WTC11 (cell line): ENCODE measurements around the gene NCBP2.

Experiments used
- CTCF ChIP-seq: fragments of 200-600 bp; IDR thresholded peaks from 2 replicates; pipeline ENCODE4 v1.8.0; 2022; ENCODE audit warnings: antibody characterized with exemption
- FOXP1 ChIP-seq: sonication (generic); formaldehyde crosslinking; IDR thresholded peaks from 2 replicates; pipeline ENCODE4 v1.8.0; 2022; ENCODE audit warnings: missing genetic modification reagents, mild to moderate bottlenecking, moderate library complexity, borderline replicate concordance
- JUN ChIP-seq: sonication (generic); formaldehyde crosslinking; IDR thresholded peaks from 2 replicates; pipeline ENCODE4 v1.8.0; 2023; ENCODE audit warnings: mild to moderate bottlenecking, missing genetic modification reagents
- NR2C2 ChIP-seq: sonication (generic); formaldehyde crosslinking; IDR thresholded peaks from 2 replicates; pipeline ENCODE4 v1.8.0; 2022; ENCODE audit warnings: mild to moderate bottlenecking, missing genetic modification reagents
- SMAD3 ChIP-seq: sonication (generic); formaldehyde crosslinking; IDR thresholded peaks from 2 replicates; pipeline ENCODE4 v1.8.0; 2022; ENCODE audit warnings: missing genetic modification reagents, mild to moderate bottlenecking, borderline replicate concordance
- ZNF121 ChIP-seq: sonication (generic); formaldehyde crosslinking; IDR thresholded peaks from 2 replicates; pipeline ENCODE4 v1.8.0; 2023; ENCODE audit warnings: missing genetic modification reagents
- ZNF532 ChIP-seq: fragments of 250-450 bp; sonication (Bioruptor Pico); IDR thresholded peaks from 2 replicates; pipeline ENCODE4 v1.9.0; 2021; ENCODE audit warnings: mild to moderate bottlenecking, borderline replicate concordance
- ZNF671 ChIP-seq: fragments of 250-450 bp; sonication (Bioruptor Pico); IDR thresholded peaks from 2 replicates; pipeline ENCODE4 v1.8.0; 2021; ENCODE audit warnings: mild to moderate bottlenecking
- TF ChIP-seq, protein P1 (sequence below): sonication (generic); formaldehyde crosslinking; IDR thresholded peaks from 2 replicates; pipeline ENCODE4 v1.8.0; 2022; ENCODE audit warnings: mild to moderate bottlenecking, missing genetic modification reagents
- TF ChIP-seq, protein P2 (sequence below): sonication (generic); formaldehyde crosslinking; IDR thresholded peaks from 2 replicates; pipeline ENCODE4 v1.8.0; 2023; ENCODE audit warnings: missing genetic modification reagents
- TF ChIP-seq, protein P3 (sequence below): fragments of 250-450 bp; sonication (Bioruptor Pico); IDR thresholded peaks from 2 replicates; pipeline ENCODE4 v1.9.0; 2021; ENCODE audit warnings: mild to moderate bottlenecking
- TF ChIP-seq, protein P4 (sequence below): sonication (generic); formaldehyde crosslinking; IDR thresholded peaks from 2 replicates; pipeline ENCODE4 v1.8.1; 2023; ENCODE audit warnings: mild to moderate bottlenecking, missing genetic modification reagents, moderate library complexity

DNA sequence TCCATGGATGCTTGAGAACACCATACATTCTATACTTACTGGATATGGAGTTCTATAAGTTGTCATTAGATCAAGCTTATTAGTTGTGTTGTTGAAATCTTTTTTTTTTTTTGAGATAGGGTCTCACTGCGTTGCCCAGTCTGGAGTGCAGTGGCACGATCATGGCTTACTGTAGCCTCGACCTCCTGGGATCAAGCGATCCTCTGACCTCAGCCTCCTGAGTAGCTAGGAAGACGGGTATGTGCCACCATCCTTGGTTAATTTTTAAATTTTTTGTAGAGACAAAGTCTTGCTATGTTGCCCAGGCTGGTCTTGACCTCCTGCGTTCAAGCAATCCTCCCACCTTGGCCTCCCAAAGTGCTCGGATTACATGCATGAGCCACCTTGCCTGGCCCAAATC, 12.5 kb upstream of the NCBP2 start:
- no peak for TF ChIP-seq JUN
- TF ChIP-seq, protein P1, sequence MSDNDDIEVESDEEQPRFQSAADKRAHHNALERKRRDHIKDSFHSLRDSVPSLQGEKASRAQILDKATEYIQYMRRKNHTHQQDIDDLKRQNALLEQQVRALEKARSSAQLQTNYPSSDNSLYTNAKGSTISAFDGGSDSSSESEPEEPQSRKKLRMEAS (CRISPR knock-in tag), result no peak
- TF ChIP-seq FOXP1, result no peak
- TF ChIP-seq, protein P2, sequence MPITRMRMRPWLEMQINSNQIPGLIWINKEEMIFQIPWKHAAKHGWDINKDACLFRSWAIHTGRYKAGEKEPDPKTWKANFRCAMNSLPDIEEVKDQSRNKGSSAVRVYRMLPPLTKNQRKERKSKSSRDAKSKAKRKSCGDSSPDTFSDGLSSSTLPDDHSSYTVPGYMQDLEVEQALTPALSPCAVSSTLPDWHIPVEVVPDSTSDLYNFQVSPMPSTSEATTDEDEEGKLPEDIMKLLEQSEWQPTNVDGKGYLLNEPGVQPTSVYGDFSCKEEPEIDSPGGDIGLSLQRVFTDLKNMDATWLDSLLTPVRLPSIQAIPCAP (CRISPR knock-in tag), result no peak
- TF ChIP-seq CTCF, result no peak
- TF ChIP-seq ZNF121 (CRISPR knock-in tag), result no peak
- no peak for TF ChIP-seq NR2C2 (CRISPR knock-in tag)
- TF ChIP-seq, protein P3, sequence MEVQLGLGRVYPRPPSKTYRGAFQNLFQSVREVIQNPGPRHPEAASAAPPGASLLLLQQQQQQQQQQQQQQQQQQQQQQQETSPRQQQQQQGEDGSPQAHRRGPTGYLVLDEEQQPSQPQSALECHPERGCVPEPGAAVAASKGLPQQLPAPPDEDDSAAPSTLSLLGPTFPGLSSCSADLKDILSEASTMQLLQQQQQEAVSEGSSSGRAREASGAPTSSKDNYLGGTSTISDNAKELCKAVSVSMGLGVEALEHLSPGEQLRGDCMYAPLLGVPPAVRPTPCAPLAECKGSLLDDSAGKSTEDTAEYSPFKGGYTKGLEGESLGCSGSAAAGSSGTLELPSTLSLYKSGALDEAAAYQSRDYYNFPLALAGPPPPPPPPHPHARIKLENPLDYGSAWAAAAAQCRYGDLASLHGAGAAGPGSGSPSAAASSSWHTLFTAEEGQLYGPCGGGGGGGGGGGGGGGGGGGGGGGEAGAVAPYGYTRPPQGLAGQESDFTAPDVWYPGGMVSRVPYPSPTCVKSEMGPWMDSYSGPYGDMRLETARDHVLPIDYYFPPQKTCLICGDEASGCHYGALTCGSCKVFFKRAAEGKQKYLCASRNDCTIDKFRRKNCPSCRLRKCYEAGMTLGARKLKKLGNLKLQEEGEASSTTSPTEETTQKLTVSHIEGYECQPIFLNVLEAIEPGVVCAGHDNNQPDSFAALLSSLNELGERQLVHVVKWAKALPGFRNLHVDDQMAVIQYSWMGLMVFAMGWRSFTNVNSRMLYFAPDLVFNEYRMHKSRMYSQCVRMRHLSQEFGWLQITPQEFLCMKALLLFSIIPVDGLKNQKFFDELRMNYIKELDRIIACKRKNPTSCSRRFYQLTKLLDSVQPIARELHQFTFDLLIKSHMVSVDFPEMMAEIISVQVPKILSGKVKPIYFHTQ (CRISPR knock-in tag), result no peak
- TF ChIP-seq, protein P4, sequence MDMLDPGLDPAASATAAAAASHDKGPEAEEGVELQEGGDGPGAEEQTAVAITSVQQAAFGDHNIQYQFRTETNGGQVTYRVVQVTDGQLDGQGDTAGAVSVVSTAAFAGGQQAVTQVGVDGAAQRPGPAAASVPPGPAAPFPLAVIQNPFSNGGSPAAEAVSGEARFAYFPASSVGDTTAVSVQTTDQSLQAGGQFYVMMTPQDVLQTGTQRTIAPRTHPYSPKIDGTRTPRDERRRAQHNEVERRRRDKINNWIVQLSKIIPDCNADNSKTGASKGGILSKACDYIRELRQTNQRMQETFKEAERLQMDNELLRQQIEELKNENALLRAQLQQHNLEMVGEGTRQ, result no peak
- TF ChIP-seq ZNF532 (CRISPR knock-in tag), result no peak
- no peak for TF ChIP-seq SMAD3 (CRISPR knock-in tag)
- no peak for TF ChIP-seq ZNF671 (CRISPR knock-in tag)
